ENCODE results near the gene SORBS1. TPM values are rescaled to one million over a fixed set of nuclear protein-coding genes. Genes with fewer than 3 reads are reported as not detected.

SORBS1 gene
- total RNA-seq, 2 donors from 2014 or later: 16.7 to 17.9 TPM

- Mint-ChIP-seq H3K36me3 (ENCODE audit: low read depth) (no peaks in the 10 kb centered on the region), H3K27me3 (ENCODE audit: insufficient read depth) (no peaks in the 10 kb centered on the region), H3K9me3 (no peaks in the 10 kb centered on the region), H3K27ac (peak overlapping the region; percentile 37), H3K4me3 (peak overlapping the region; percentile 24), H3K4me1 (peaks cover 59% of the 10 kb centered on the region)
- H3K27me3 ChIP-seq (ENCODE audit: control insufficient read depth, insufficient read depth, low read length, poor library complexity, severe bottlenecking): no peaks in the 10 kb centered on the region
- no peaks in the 10 kb centered on the region for H3K36me3 ChIP-seq (ENCODE audit: control insufficient read depth, insufficient read depth, low read length)
- H3K4me3 ChIP-seq (ENCODE audit: low read length): no peak overlapping the region
- no peak overlapping the region for H3K27ac ChIP-seq (ENCODE audit: low read depth, low read length)
- 95 to 100% methylated on average over 1 of the region's 1 CpG for WGBS, 2 experiments (ENCODE audit: insufficient coverage in 1 of 2, insufficient read length in 1 of 2)
- H3K9ac ChIP-seq (ENCODE audit: extremely low read depth, low read length, poor library complexity, severe bottlenecking): no peak overlapping the region
- TF ChIP-seq CTCF (conservative IDR thresholded peaks at IDR 0.05): no peak
- no peaks in the 10 kb centered on the region for H3K9me3 ChIP-seq (ENCODE audit: control insufficient read depth, low read length)
- peaks cover 20% of the 10 kb centered on the region for H3K4me1 ChIP-seq (ENCODE audit: control insufficient read depth, insufficient read depth, low read length)
- DNase-seq: no peak
Observed at GRCh38 chr10:95475003-95475383, 86.2 kb downstream of the SORBS1 start.

DNA sequence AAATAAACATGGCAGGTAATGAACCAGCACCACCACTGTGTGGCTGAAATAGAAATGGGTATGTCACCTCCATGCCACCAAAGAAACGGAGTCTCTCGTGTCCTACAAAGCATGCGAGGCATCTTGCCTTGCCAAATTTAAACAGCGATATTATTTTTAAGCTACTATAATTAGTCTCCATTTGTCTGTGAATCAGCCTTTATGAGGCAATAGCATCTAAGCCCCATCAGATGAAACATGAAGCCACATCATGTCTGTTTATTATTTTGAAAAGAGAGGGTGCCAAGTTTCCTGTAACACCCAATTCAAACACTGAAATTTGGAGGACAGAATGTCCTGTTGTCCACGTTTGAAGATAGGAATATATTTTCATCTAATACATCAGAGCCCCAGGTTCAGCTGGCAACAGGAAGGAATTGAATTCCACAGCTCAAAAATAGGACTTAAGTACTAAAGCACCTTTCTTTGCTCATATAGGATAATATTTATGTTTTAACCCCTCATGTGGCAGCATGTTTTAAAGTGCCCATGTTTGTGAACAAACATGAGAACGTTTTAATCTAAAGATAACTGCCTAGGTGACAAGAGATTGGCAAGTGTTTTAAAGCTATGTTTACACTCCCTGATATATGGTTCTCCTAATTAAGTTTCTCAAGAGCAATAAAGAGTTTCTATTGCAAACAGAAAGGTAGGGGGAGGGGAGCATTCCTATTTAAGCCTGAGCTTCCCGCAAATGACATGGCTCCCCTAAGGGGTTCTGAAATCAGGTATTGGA, 86.8 kb downstream of the SORBS1 start:
- peaks cover 59% of the 10 kb centered on the region for H3K4me1 Mint-ChIP-seq

GRCh38 chr10:95472304-95473088, 88.7 kb downstream of the SORBS1 start:
- no peaks in the 10 kb centered on the region for H3K36me3 Mint-ChIP-seq (ENCODE audit: low read depth)
- Histone ChIP-seq H3K9me3 (ENCODE audit: control insufficient read depth, low read length) (no peaks in the 10 kb centered on the region), H3K36me3 (ENCODE audit: control insufficient read depth, insufficient read depth, low read length) (no peaks in the 10 kb centered on the region), H3K4me3 (ENCODE audit: low read length) (no peak overlapping the region), H3K4me1 (ENCODE audit: control insufficient read depth, insufficient read depth, low read length) (peaks cover 32% of the 10 kb centered on the region), H3K9ac (ENCODE audit: extremely low read depth, low read length, poor library complexity, severe bottlenecking) (no peak overlapping the region), H3K27ac (ENCODE audit: low read depth, low read length) (no peak overlapping the region), H3K27me3 (ENCODE audit: control insufficient read depth, insufficient read depth, low read length, poor library complexity, severe bottlenecking) (no peaks in the 10 kb centered on the region)
- H3K27me3 Mint-ChIP-seq (ENCODE audit: insufficient read depth): no peaks in the 10 kb centered on the region
- H3K4me1 Mint-ChIP-seq: peaks cover 62% of the 10 kb centered on the region
- no peak overlapping the region for H3K4me3 Mint-ChIP-seq
- no peak for DNase-seq
- 95 to 96% methylated on average over 10 to 12 of the region's 13 CpGs for WGBS, 2 experiments (ENCODE audit: insufficient coverage in 1 of 2, insufficient read length in 1 of 2)
- no peaks in the 10 kb centered on the region for H3K9me3 Mint-ChIP-seq
- H3K27ac Mint-ChIP-seq: no peak overlapping the region
- no peak for TF ChIP-seq CTCF (conservative IDR thresholded peaks at IDR 0.05)

More for the DNA sequence above, 86.8 kb downstream of the SORBS1 start:
- no peaks in the 10 kb centered on the region for H3K36me3 ChIP-seq (ENCODE audit: control insufficient read depth, insufficient read depth, low read length)
- Mint-ChIP-seq H3K27me3 (ENCODE audit: insufficient read depth) (no peaks in the 10 kb centered on the region), H3K27ac (peak overlapping the region; percentile 42), H3K4me3 (peak overlapping the region; percentile 24), H3K36me3 (ENCODE audit: low read depth) (no peaks in the 10 kb centered on the region), H3K9me3 (no peaks in the 10 kb centered on the region)
- H3K27me3 ChIP-seq (ENCODE audit: control insufficient read depth, insufficient read depth, low read length, poor library complexity, severe bottlenecking): no peaks in the 10 kb centered on the region
- no peak overlapping the region for H3K27ac ChIP-seq (ENCODE audit: low read depth, low read length)
- no peak overlapping the region for H3K9ac ChIP-seq (ENCODE audit: extremely low read depth, low read length, poor library complexity, severe bottlenecking)
- WGBS, 2 experiments (ENCODE audit: insufficient coverage in 1 of 2, insufficient read length in 1 of 2): 68 to 70% methylated on average over 3 to 7 of the region's 7 CpGs
- TF ChIP-seq CTCF (conservative IDR thresholded peaks at IDR 0.05): peak; percentile 20
- no peak for DNase-seq
- H3K4me3 ChIP-seq (ENCODE audit: low read length): no peak overlapping the region
- no peaks in the 10 kb centered on the region for H3K9me3 ChIP-seq (ENCODE audit: control insufficient read depth, low read length)
- peaks cover 25% of the 10 kb centered on the region for H3K4me1 ChIP-seq (ENCODE audit: control insufficient read depth, insufficient read depth, low read length)

Measured in endodermal cell (in vitro differentiated cells).